HFF-Myc (cell line): ENCODE data around the gene CUEDC1.

Source experiments
- DNase-seq: peaks from one replicate; pipeline ENCODE4 v3.0.0-alpha.2; 2011; ENCODE audit warnings: low read depth; ENCODE audit errors: extremely low read depth
- H3K4me3 ChIP-seq: replicated peaks from 2 replicates; pipeline ENCODE4 v1.5.1; 2011; ENCODE audit warnings: low read depth, mild to moderate bottlenecking, control low read depth, low read length
- CTCF ChIP-seq: IDR thresholded peaks from 2 replicates; pipeline ENCODE4 v1.5.1; 2012; ENCODE audit warnings: mild to moderate bottlenecking, low read depth, low read length, control low read depth; ENCODE audit errors: missing control alignments

The CUEDC1 gene

GRCh38 chr17:57943645-57944044 is 11.6 kb downstream of the CUEDC1 start:
- no peak overlapping the region for H3K4me3 ChIP-seq
- no peak for TF ChIP-seq CTCF
- DNase-seq: no peak

- no peak for TF ChIP-seq CTCF
- H3K4me3 ChIP-seq: no peak overlapping the region
- DNase-seq: no peak
Measured at GRCh38 chr17:57943140-57943539, 12.1 kb downstream of the CUEDC1 start.

GRCh38 chr17:57941384-57942370 is 13.5 kb downstream of the CUEDC1 start:
- no peak overlapping the region for H3K4me3 ChIP-seq
- TF ChIP-seq CTCF: no peak
- DNase-seq: no peak

- no peak for DNase-seq
- no peak overlapping the region for H3K4me3 ChIP-seq
- no peak for TF ChIP-seq CTCF
Measured at GRCh38 chr17:57940653-57941329, 14.4 kb downstream of the CUEDC1 start.

GRCh38 chr17:57940231-57940630 is 15.0 kb downstream of the CUEDC1 start:
- H3K4me3 ChIP-seq: no peak overlapping the region
- DNase-seq: no peak
- TF ChIP-seq CTCF: no peak

GRCh38 chr17:57939797-57940196 is 15.4 kb downstream of the CUEDC1 start:
- no peak for DNase-seq
- no peak for TF ChIP-seq CTCF
- H3K4me3 ChIP-seq: no peak overlapping the region
